RPMI7951 (cell line): ENCODE data around the gene TRIM27. TPM values are rescaled to one million over a fixed set of nuclear protein-coding genes. Genes with fewer than 3 reads are reported as not detected.
"Not testable (repeated sequence)": the region's sequence is repeated elsewhere in the genome, so short reads cannot be mapped to it uniquely, and the experiment has no call there.

Experiments
- DNase-seq: peaks from one replicate; pipeline ENCODE4 v3.0.0-alpha.2; 2012; ENCODE audit warnings: low read depth
- total RNA-seq: library from RNA; depleted of rRNA; stranded (reverse); fragments of >200 nt; shearing (Covaris generic); gene quantifications from 2 replicates; pipeline ENCODE4 v1.2.3, GENCODE V29; 2014; rRNA removed

TRIM27 gene, protein sequence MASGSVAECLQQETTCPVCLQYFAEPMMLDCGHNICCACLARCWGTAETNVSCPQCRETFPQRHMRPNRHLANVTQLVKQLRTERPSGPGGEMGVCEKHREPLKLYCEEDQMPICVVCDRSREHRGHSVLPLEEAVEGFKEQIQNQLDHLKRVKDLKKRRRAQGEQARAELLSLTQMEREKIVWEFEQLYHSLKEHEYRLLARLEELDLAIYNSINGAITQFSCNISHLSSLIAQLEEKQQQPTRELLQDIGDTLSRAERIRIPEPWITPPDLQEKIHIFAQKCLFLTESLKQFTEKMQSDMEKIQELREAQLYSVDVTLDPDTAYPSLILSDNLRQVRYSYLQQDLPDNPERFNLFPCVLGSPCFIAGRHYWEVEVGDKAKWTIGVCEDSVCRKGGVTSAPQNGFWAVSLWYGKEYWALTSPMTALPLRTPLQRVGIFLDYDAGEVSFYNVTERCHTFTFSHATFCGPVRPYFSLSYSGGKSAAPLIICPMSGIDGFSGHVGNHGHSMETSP
- total RNA-seq: 47.3 and 62.2 TPM in 2 replicates

DNA sequence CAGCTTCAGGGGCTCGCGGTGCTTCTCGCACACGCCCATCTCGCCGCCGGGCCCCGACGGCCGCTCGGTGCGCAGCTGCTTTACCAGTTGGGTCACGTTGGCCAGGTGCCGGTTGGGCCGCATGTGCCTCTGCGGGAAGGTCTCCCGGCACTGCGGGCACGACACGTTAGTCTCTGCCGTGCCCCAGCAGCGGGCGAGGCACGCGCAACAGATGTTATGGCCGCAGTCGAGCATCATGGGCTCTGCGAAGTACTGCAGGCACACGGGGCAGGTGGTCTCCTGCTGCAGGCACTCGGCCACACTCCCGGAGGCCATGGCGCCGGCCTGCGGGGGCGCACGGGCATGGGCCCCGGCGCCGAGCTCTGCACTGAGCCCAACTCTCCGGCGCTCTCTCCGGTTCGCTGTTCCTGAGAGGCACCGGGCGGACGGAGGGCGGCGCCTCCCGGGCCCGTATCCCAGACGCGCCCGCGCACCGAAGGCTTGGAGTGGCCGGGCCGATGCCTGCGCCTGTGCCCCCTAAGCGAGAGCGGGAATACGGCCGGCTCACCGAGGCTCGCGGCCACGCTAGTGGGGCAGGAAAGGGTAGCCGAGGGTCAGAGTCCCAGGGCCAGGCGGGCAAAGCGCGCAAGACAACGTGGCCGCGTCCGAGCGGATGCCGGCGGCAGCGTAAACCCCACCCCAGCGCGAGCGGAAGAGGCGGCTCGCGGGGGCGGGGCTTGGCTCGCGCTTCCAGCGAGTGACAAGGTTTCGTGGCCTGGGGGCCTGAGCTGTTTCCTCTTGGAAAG lies at the start of gene TRIM27:
Gene TRIM27, minus strand, starts transcription at position 668 of the 785 bp plus-strand sequence. Its CDS starts 353 bp downstream, at position 315.
- peak; percentile 92 for DNase-seq

DNA sequence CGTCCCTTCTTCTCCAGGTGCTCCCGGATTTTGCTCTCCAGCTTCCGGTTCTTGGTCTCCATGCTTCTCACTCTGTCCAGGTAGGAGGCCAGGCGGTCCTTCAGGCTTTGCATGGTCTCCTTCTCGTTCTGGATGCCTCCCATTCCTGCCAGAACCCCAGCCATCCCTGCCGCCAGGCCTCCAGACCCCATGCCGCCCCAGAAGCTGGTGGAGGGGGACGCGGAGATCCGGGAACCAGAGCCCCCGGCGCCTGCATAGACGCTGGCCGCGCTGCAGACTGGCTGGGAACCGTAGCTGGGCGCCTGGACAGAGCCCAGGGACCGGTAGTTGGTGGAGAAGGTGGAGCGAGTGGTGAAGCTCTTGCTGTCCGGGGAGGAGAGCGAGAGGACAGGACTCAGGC lies 46.3 kb upstream of the TRIM27 start:
- not testable (repeated sequence) for DNase-seq

DNA sequence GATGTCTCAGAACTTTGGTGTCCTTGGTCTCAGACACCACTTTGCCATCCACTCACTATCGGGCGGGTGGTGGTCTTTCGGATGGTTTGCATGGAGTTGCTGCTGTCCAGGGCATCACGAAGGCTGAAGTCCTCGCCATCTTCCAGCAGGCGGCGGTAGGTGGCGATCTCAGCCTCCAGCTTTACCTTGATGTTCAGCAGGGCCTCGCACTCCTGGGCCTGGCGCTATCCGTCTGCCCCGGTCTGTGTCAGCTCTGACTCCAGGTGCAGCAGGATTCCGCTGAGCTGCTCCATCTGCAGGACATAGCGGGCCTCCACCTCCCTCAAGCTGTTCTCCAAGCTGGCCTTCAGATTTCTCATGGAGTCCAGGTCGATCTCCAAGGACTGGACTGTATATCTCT lies 45.3 kb upstream of the TRIM27 start:
- DNase-seq: no peak

DNA sequence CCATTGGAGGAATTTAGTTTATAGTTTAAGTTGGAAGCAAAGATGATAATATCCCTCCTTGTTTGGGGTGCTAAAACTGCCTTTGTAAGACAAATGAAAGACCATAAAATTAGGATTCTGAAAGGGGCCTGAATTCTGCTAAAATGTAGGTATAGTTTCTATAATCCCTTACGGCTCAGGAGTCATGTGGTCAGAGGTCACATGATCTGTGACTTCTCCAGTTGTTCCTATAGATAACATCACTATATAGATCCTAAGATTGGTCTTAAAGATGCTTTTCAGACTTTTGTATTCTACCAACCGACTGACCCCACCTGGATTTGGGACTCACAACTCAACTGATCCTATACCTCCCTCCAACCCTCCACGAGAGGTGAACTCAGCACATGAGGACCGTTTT lies 44.7 kb upstream of the TRIM27 start:
- no peak for DNase-seq

DNA sequence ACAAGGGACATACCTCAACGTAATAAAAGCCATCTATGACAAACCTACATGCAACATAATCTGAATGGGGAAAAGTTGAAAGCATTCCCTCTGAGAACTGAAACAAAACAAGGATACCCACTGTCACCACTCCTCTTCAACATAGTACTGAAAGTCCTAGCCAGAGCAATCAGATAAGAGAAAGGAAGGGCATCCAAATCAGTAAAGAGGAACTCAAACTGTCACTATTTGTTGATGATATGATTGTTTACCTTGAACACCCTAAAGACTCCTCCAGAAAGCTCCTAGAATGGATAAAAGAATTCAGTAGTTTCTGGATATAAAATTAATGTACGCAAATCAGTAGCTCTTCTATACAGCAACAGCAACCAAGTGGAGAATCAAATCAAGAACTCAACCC lies 41.9 kb upstream of the TRIM27 start:
- DNase-seq: no peak

DNA sequence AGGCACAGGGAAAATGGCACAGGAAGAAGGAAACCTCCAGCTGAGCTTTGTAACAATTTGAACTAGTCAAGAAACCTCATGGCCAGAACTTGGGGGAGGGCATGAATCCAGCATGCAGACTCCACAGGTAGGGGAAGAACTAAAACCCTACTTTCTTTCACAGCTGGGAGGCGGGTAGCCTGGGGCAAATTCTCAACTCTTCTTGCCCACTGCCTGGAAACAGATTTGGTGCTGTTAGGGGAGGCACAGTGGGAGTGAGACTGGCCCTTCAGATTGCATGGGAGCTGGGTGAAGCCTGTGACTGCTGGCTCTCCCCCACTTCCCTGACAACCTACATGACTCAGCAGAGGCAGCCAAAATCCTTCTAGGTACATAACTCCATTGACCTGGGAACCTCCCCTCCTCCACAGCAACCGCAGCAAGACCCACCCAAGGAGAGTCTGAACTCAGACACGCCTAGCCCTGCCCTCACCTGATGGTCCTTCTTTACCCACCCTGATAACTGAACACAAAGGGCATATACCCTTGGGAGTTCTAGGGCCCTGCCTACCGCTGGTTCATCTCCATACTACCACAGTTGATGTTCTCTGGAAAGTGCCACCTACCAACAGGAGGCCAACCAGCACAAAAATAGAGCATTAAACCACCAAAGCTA lies 37.2 kb upstream of the TRIM27 start:
- DNase-seq: no peak

DNA sequence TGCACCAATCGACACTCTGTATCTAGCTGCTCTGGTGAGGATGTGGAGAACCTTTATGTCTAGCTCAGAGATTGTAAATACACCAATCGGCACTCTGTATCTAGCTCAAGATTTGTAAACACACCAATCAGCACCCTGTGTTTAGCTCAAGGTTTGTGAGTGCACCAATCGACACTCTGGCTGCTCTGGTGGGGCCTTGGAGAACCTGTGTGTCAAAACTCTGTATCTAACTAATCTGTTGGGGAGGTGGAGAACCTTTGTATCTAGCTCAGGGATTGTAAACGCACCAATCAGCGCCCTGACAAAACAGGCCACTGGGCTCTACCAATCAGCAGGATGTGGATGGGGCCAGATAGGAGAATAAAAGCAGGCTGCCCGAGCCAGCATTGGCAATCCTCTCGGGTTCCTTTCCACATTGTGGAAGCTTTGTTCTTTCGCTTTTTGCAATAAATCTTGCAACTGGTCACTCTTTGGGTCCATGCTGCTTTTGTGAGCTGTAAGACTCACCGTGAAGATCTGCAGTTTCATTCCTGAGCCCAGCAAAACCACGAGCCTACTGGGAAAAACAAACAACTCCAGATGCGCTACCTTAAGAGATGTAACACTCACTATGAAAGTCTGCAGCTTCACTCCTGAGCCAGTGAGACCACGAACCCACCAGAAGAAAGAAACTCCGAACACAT lies 34.9 kb upstream of the TRIM27 start:
- DNase-seq: not testable (repeated sequence)

DNA sequence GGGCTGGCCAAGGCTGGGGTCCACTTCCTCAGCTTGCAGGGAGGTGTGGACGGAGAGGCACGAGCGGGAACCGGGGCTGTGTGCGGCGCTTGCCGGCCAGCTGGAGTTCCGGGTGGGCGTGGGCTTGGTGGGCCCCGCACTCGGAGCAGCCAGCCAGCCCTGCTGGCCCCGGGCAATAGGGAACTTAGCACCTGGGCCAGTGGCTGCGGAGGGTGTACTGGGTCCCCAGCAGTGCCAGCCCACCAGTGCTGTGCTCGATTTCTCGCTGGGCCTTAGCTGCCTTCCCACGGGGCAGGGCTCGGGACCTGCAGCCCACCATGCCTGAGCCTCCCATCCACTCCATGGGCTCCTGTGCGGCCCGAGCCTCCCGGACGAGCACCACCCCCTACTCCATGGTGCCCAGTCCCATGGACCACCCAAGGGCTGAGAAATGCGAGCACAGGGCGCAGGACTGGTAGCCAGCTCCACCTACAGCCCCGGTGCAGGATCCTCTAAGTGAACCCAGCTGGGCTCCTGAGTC lies 34.1 kb upstream of the TRIM27 start:
- not testable (repeated sequence) for DNase-seq

DNA sequence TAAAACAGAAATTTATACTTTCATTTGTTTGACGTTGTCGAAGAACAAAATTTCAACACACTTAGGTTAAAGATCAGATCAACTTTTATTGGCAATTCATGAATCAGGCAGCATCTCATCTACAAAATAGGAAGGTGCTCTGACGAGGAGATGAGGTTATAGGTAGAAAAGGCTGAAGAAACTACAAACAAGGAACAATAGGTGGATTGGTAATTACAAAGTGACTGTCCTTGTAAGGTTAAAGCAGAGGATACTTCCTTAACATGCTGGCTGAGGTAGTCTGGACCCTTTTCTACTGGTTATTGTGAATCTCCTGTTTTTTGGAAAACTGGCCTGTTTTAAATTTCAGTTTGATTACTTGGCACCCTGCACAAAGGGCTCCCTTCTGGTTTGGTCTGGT lies 32.5 kb upstream of the TRIM27 start:
- DNase-seq: no peak

DNA sequence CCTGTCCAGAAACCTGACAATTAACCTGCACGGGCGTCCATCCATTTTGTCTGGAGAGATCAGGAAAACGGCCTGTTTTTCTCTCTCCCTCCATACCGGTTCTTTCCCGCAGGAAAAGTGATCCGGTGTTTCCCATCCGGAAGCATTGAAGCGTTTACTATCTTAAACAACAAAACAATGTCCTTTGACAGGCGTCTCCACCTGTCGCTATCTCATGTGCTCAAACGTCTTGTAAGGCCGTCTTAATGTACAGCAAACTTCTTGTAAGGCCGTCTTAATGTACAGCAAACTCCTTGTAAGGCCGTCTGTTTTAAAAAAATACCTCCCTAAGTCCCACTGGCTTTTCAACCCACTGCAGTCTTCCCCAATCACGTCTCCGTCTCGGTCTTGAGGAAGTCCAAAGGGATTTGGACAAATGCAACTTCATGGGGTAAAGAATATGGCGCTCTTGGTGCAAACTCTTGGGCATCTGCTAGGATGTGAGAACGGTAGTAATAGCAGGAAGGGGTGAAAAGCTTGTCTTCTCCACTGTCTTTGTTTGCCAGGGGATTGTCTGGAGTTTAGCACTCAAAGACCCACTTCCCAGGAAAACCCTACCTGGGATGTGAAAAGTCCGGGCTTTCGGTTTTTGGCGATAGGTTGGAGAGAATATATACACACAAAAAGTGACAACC lies 29.9 kb upstream of the TRIM27 start:
- DNase-seq: peak; percentile 22

DNA sequence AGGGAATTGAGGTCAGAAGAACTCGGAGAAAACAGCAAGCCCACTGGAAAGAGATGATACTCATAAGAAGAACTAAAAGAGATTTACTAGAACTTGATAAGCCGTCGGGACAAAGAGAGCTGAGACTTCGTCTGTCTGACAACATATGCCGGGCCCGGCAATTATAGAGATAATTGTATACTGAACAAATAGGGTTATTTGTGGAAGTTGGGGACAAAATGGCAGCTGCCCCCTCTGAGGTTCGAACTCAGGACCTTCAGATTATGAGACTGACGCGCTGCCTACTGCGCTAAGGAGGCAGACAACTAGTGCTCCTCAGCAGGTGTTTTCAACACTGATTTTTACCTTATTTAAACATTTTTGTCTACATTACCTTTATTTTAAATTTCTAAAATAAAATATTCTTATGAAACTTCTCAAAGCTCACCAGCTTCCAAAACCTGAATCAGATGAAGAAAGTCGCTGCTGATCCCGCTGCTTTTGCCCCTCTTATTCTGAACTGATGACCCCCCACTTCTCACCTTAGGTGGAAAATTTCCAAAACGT lies 29.3 kb upstream of the TRIM27 start:
- DNase-seq: peak; percentile 60

DNA sequence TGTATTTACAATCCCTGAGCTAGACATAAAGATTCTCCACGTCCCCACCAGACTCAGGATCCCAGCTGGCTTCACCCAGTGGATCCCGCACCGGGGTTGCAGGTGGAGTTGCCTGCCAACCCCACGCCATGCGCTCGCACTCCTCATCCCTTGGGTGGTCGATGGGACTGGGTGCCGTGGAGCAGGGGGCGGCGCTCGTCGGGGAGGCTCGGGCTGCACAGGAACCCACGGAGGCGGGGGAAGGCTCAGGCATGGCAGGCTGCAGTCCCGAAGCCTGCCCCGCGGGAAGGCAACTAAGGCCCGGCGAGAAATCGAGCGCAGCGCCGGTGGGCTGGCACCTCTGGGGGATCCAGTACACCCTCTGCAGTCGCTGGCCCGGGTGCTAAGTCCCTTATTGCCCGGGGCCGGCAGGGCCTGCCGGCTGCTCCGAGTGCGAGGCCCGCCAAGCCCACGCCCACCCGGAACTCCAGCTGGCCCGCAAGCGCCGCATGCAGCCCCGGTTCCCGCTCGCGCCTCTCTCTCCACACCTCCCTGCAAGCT lies 25.9 kb upstream of the TRIM27 start:
- DNase-seq: not testable (repeated sequence)

DNA sequence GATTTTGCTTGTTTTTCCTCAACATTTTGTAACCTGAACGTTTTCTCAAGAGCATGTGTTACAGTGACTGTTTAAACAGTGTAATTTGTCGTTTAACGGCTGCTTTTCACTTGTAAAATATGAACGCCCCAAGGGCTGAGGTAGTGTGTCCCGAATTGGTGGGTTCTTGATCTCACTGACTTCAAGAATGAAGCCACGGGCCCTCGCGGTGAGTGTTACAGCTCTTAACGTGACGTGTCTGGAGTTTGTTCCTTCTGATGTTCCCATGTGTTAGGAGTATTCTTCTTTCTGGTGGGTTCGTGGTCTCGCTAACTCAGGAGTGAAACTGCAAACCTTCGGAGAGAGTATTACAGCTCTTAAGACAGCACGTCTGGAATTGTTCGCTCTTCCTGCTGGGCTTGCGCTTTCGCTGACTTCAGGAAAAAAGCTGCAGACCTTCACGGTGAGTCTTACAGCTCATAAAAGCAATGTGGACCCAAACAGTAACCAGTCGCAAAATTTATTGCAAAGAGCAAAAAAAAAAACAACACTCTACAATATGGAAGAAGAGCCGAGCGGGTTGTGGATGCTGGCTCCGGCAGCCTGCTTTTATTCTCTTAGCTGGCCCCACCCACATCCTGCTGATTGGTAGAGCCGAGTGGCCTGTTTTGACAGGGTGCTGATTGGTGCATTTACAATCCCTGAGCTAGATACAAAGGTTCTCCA lies 25.1 kb upstream of the TRIM27 start:
- DNase-seq: no peak

DNA sequence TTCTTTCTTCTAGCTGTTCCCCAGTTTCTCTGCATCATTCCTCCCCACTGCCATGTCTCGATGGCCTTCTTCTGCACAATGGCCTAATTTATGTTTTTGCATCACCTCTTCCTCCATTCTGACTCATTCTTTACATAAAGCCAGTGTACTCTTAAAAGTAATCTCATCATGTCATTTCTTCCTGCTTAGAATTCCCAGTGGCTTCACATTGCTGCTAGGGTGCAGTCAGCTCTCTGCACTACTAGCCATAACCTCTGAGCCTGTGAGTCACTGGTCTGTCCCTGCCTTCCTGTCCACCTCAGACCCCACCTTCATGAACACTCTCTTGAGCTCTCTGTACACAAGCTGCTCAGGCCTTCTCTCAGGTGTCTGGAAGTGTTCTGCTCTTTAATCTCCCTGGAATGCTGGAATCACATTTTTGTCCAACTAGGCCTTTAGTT lies 24.1 kb upstream of the TRIM27 start:
- DNase-seq: no peak

DNA sequence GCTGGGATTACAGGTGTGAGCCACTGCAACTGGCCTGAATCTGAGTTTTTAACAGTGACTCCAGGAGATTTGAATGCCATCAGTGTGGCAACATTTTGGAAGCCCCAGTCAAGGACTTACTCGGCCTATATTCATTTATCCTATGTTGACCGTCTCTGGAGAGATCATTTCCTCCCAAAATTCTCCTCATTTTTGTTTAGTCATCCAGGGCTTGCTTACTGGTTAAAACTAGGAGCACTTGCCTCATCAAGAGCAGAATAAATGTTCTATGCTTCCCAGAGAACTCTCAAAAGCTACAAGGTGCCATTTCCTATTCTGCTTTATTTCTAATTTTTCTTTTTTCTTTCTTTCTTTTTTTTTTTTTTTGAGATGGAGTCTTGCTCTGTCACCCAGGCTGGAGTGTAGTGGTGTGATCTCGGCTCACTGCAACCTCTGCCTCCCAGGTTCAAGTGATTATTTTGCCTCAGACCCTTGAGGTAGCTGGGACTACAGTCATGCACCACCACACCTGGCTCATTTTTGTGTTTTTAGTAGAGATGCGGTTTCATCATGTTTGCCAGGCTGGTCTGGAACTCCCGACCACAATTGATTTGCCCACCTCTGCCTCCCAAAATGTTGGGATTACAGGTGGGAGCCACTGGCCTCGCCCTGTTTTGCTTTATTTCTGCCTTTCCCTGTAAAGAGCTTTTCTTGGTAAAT lies 23.4 kb upstream of the TRIM27 start:
- DNase-seq: no peak

DNA sequence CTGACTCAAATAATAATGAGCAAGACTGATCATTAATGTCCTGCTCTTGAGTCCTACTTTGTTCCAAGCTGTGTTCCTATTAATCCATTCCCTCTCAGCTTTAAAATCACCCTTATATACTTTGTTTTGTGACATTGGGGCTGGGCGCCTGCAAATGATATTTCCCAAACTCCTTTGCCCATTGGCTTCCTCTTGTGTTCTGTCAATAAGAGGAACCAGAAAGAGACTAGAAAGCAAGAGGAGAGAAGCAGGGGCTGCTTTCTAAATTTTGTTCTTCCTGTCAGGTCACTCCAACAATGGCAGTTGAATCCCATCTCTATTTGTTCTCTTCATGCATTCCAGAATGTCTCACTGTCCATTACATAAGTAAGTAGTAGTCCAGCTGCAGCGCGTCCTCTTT lies 21.6 kb upstream of the TRIM27 start:
- DNase-seq: no peak

DNA sequence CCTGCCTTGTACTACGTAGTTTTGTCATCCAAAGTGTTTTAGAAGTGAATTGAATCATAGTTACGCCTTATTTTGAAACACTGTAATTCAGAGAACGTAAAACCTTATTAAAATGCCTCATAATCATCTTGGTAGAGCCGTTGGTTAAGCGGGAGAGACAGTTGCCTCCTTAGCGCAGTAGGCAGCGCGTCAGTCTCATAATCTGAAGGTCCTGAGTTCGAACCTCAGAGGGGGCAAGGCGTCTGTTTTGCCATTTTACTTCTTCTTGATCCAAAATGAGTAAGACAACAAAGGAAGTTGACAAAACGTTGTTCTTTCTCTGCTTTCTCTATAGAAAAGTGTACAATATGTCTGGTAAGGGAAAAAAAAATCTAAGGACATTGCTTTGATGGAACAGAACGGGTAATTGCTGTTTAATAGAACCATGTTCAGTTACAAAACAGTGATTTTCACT lies 20.7 kb upstream of the TRIM27 start:
- DNase-seq: peak; percentile 77

DNA sequence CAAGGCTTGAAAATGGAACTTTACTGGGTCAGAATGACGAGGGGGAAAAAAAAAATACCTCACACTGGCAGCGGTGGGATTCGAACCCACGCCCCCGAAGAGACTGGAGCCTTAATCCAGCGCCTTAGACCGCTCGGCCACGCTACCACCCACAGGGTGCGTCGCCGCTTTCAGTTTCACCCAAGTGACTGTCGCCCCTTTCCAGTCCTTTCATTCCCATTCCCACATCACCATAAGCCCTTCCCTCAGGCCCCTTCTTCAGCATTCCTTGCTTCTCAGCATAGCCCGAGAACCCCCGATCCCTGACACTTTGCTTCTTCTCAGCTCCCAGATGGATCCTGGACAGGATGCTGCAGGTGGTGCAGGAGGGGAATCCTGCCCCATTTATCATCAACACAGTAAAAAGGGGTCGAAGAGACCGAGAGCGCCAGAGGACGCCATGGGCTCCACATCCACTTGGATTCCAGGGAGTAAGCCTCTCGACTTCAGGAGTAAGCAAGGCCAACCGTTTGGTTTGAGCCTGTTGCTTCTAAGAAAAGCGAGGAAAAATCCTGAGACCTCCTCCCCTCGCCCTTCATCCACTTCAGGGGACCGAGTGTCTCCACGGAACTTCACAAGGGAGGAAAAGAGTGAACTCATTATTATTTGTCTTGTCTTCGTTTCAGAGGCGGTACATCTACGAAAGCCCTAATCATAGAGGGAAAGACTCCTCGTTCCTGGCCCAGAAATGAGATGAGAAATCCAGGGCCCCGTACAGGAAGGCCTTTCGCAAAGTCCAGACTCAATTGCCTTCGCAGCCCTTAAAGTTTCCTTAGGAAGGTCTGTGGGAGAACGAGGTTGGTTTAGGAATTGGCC lies 20.0 kb upstream of the TRIM27 start:
- DNase-seq: peak; percentile 80
